AG04449 (cell line): ENCODE measurements around the gene OR10H3.
A peak's percentile ranks its signal among the peaks of the same experiment; 100 is the strongest.

Experiments
- CTCF ChIA-PET: fragments of 350-600 bp; formaldehyde crosslinking; extraction: SDS; loops from one replicate; lab custom pipeline; 2021; ENCODE audit warnings: antibody characterized with exemption; lab: Yijun Ruan, JAX
- POLR2A ChIA-PET: fragments of 400-600, 350-600 bp; formaldehyde crosslinking; extraction: SDS; loops from one replicate; lab custom pipeline; 2020; ENCODE audit warnings: antibody characterized with exemption, inconsistent platforms; lab: Yijun Ruan, JAX
- DNase-seq: peaks from one replicate; pipeline ENCODE4 v3.0.0-alpha.2; 2010; ENCODE audit warnings: low read depth, low spot score
- H3K4me3 ChIP-seq: 2 replicates; pipeline ENCODE4 v1.5.1; 2011; ENCODE audit warnings: low read depth, mild to moderate bottlenecking, control low read depth, low read length
- CTCF ChIP-seq: IDR thresholded peaks from one replicate; pipeline ENCODE4 v1.5.1; 2011; ENCODE audit warnings: mild to moderate bottlenecking, moderate library complexity, low read length, control low read depth, inconsistent platforms; ENCODE audit not compliant: insufficient read depth; ENCODE audit errors: missing control alignments

Gene OR10H3

GRCh38 chr19:15737722-15738121, at the start of gene OR10H3:
OR10H3 (plus strand) TSS chr19:15737985; CDS start chr19:15741393, 3,408 bp downstream.
- ChIA-PET CTCF (no interaction called here), POLR2A (no interaction called here)
- TF ChIP-seq CTCF = no peak
- DNase-seq = no peak
- H3K4me3 ChIP-seq = no peak within 1 kb of the TSS

- ChIA-PET POLR2A (no interaction called here), CTCF (no interaction called here)
- TF ChIP-seq CTCF = no peak
- no peak for DNase-seq
- H3K4me3 ChIP-seq = no peak overlapping the region
These were observed 41.1 kb upstream of the OR10H3 start for GRCh38 chr19:15696654-15697194.

- CTCF ChIA-PET = interaction anchor here (0.6 kb wide), 1 partner anchor 374 kb away, joined by 3 read pairs; no protein-coding TSS in a partner anchor
- no peak for DNase-seq
- POLR2A ChIA-PET = no interaction called here
- TF ChIP-seq CTCF = no peak
- H3K4me3 ChIP-seq = no peak overlapping the region
These were observed 35.8 kb upstream of the OR10H3 start for GRCh38 chr19:15701757-15702533.

GRCh38 chr19:15702534-15702930, 35.3 kb upstream of the OR10H3 start:
- CTCF ChIA-PET = interaction anchor here (0.6 kb wide), 1 partner anchor 375 kb away, joined by 3 read pairs; no protein-coding TSS in a partner anchor
- TF ChIP-seq CTCF = no peak
- POLR2A ChIA-PET = no interaction called here
- peak; percentile 2 for DNase-seq
- no peak overlapping the region for H3K4me3 ChIP-seq

GRCh38 chr19:15714638-15715037, 23.1 kb upstream of the OR10H3 start:
- POLR2A ChIA-PET = no interaction called here
- no peak for TF ChIP-seq CTCF
- CTCF ChIA-PET = no interaction called here
- H3K4me3 ChIP-seq = no peak overlapping the region
- DNase-seq = no peak

GRCh38 chr19:15715642-15716041, 22.1 kb upstream of the OR10H3 start:
- DNase-seq = no peak
- H3K4me3 ChIP-seq = no peak overlapping the region
- TF ChIP-seq CTCF = no peak
- ChIA-PET CTCF (no interaction called here), POLR2A (no interaction called here)
